ENCODE data around the gene ABHD11.

The ABHD11 gene

GRCh38 chr7:73768641-73769480 is 30.3 kb upstream of the ABHD11 start:
- Histone ChIP-seq H4K5ac (ENCODE audit: low read length) (no peak overlapping the region), H3K4me2 (ENCODE audit: low read length) (no peak overlapping the region), H3K9ac (ENCODE audit: low read length) (no peak overlapping the region), H3K27ac (ENCODE audit: low read depth, low read length) (no peak overlapping the region), H2BK5ac (ENCODE audit: low read length) (no peak overlapping the region), H3K27me3 (ENCODE audit: insufficient read depth, low read length, poor library complexity) (no peaks in the 10 kb centered on the region), H3K23ac (ENCODE audit: low read length) (no peak overlapping the region), H4K8ac (ENCODE audit: low read depth, low read length) (no peak overlapping the region), H3K4me3 (ENCODE audit: low read length) (no peak overlapping the region), H3K4me1 (ENCODE audit: control insufficient read depth, low read depth, low read length) (no peaks in the 10 kb centered on the region), H3K36me3 (ENCODE audit: control insufficient read depth, insufficient read depth, low read length) (no peaks in the 10 kb centered on the region), H3K56ac (ENCODE audit: low read length) (no peak overlapping the region), H3K18ac (ENCODE audit: low read length) (no peak overlapping the region), H2BK15ac (replicated peaks; ENCODE audit: low read depth) (no peak overlapping the region), H3K4ac (ENCODE audit: low read depth, low read length) (no peak overlapping the region), H2BK120ac (ENCODE audit: low read depth, low read length) (no peak overlapping the region), H3K79me2 (ENCODE audit: control insufficient read depth, insufficient read depth, low read length) (no peaks in the 10 kb centered on the region), H3K79me1 (ENCODE audit: low read length) (no peaks in the 10 kb centered on the region), H2AK5ac (ENCODE audit: low read length) (no peak overlapping the region)
- no peak for DNase-seq
- no CpG with 5 or more reads among the region's 53 CpGs for WGBS (ENCODE audit: extremely low coverage, insufficient coverage, low lambda C conversion rate)

- Histone ChIP-seq H2AK5ac (ENCODE audit: low read length) (no peak overlapping the region), H3K23ac (ENCODE audit: low read length) (no peak overlapping the region), H2BK15ac (replicated peaks; ENCODE audit: low read depth) (no peak overlapping the region), H3K79me2 (ENCODE audit: control insufficient read depth, insufficient read depth, low read length) (no peaks in the 10 kb centered on the region), H4K8ac (ENCODE audit: low read depth, low read length) (no peak overlapping the region), H3K36me3 (ENCODE audit: control insufficient read depth, insufficient read depth, low read length) (no peaks in the 10 kb centered on the region), H3K4me3 (ENCODE audit: low read length) (no peak overlapping the region), H3K27me3 (ENCODE audit: insufficient read depth, low read length, poor library complexity) (no peaks in the 10 kb centered on the region), H2BK5ac (ENCODE audit: low read length) (no peak overlapping the region), H4K5ac (ENCODE audit: low read length) (no peak overlapping the region), H3K4ac (ENCODE audit: low read depth, low read length) (no peak overlapping the region), H3K79me1 (ENCODE audit: low read length) (no peaks in the 10 kb centered on the region), H3K4me2 (ENCODE audit: low read length) (no peak overlapping the region), H3K9ac (ENCODE audit: low read length) (no peak overlapping the region), H3K56ac (ENCODE audit: low read length) (no peak overlapping the region), H2BK120ac (ENCODE audit: low read depth, low read length) (no peak overlapping the region), H3K18ac (ENCODE audit: low read length) (no peak overlapping the region), H3K27ac (ENCODE audit: low read depth, low read length) (no peak overlapping the region), H3K4me1 (ENCODE audit: control insufficient read depth, low read depth, low read length) (no peaks in the 10 kb centered on the region)
- no CpG with 5 or more reads among the region's 17 CpGs for WGBS (ENCODE audit: extremely low coverage, insufficient coverage, low lambda C conversion rate)
- DNase-seq, result no peak
Measured at GRCh38 chr7:73766556-73767229, 28.1 kb upstream of the ABHD11 start.

GRCh38 chr7:73762659-73762999 is 24.0 kb upstream of the ABHD11 start:
- Histone ChIP-seq H3K4ac (ENCODE audit: low read depth, low read length) (no peak overlapping the region), H3K4me1 (ENCODE audit: control insufficient read depth, low read depth, low read length) (no peaks in the 10 kb centered on the region), H3K27me3 (ENCODE audit: insufficient read depth, low read length, poor library complexity) (no peaks in the 10 kb centered on the region)

GRCh38 chr7:73761854-73762658 is 23.5 kb upstream of the ABHD11 start:
- Histone ChIP-seq H4K8ac (ENCODE audit: low read depth, low read length) (no peak overlapping the region), H4K5ac (ENCODE audit: low read length) (no peak overlapping the region), H3K27ac (ENCODE audit: low read depth, low read length) (no peak overlapping the region), H3K27me3 (ENCODE audit: insufficient read depth, low read length, poor library complexity) (no peaks in the 10 kb centered on the region), H3K23ac (ENCODE audit: low read length) (no peak overlapping the region), H2BK15ac (replicated peaks; ENCODE audit: low read depth) (no peak overlapping the region), H3K36me3 (ENCODE audit: control insufficient read depth, insufficient read depth, low read length) (no peaks in the 10 kb centered on the region), H2BK5ac (ENCODE audit: low read length) (no peak overlapping the region), H2AK5ac (ENCODE audit: low read length) (no peak overlapping the region), H3K79me2 (ENCODE audit: control insufficient read depth, insufficient read depth, low read length) (no peaks in the 10 kb centered on the region), H3K4me2 (ENCODE audit: low read length) (no peak overlapping the region), H3K79me1 (ENCODE audit: low read length) (no peaks in the 10 kb centered on the region), H3K4me3 (ENCODE audit: low read length) (no peak overlapping the region), H3K4ac (ENCODE audit: low read depth, low read length) (no peak overlapping the region), H3K56ac (ENCODE audit: low read length) (no peak overlapping the region), H3K18ac (ENCODE audit: low read length) (no peak overlapping the region), H3K4me1 (ENCODE audit: control insufficient read depth, low read depth, low read length) (no peaks in the 10 kb centered on the region), H3K9ac (ENCODE audit: low read length) (no peak overlapping the region), H2BK120ac (ENCODE audit: low read depth, low read length) (no peak overlapping the region)
- no CpG with 5 or more reads among the region's 8 CpGs for WGBS (ENCODE audit: extremely low coverage, insufficient coverage, low lambda C conversion rate)
- no peak for DNase-seq

More at GRCh38 chr7:73762659-73762999, 24.0 kb upstream of the ABHD11 start:
- Histone ChIP-seq H3K27ac (ENCODE audit: low read depth, low read length) (no peak overlapping the region), H3K23ac (ENCODE audit: low read length) (no peak overlapping the region), H4K8ac (ENCODE audit: low read depth, low read length) (no peak overlapping the region), H2BK5ac (ENCODE audit: low read length) (no peak overlapping the region), H3K4me3 (ENCODE audit: low read length) (no peak overlapping the region), H2BK15ac (replicated peaks; ENCODE audit: low read depth) (no peak overlapping the region), H3K79me2 (ENCODE audit: control insufficient read depth, insufficient read depth, low read length) (no peaks in the 10 kb centered on the region), H3K9ac (ENCODE audit: low read length) (no peak overlapping the region), H3K56ac (ENCODE audit: low read length) (no peak overlapping the region), H3K18ac (ENCODE audit: low read length) (no peak overlapping the region), H3K4me2 (ENCODE audit: low read length) (no peak overlapping the region), H2BK120ac (ENCODE audit: low read depth, low read length) (no peak overlapping the region), H3K36me3 (ENCODE audit: control insufficient read depth, insufficient read depth, low read length) (no peaks in the 10 kb centered on the region), H4K5ac (ENCODE audit: low read length) (no peak overlapping the region), H3K79me1 (ENCODE audit: low read length) (no peaks in the 10 kb centered on the region), H2AK5ac (ENCODE audit: low read length) (no peak overlapping the region)
- no CpG with 5 or more reads among the region's 1 CpG for WGBS (ENCODE audit: extremely low coverage, insufficient coverage, low lambda C conversion rate)
- DNase-seq, result no peak

- H3K4ac ChIP-seq (ENCODE audit: low read depth, low read length), result no peak overlapping the region
- H4K5ac ChIP-seq (ENCODE audit: low read length), result no peak overlapping the region
Measured at GRCh38 chr7:73758581-73759138, 20.1 kb upstream of the ABHD11 start.

More at GRCh38 chr7:73758581-73759138, 20.1 kb upstream of the ABHD11 start:
- DNase-seq, result no peak
- Histone ChIP-seq H3K18ac (ENCODE audit: low read length) (no peak overlapping the region), H3K4me2 (ENCODE audit: low read length) (no peak overlapping the region), H3K9ac (ENCODE audit: low read length) (no peak overlapping the region), H2BK5ac (ENCODE audit: low read length) (no peak overlapping the region), H2BK15ac (replicated peaks; ENCODE audit: low read depth) (no peak overlapping the region), H3K56ac (ENCODE audit: low read length) (no peak overlapping the region), H2AK5ac (ENCODE audit: low read length) (no peak overlapping the region), H4K8ac (ENCODE audit: low read depth, low read length) (no peak overlapping the region), H3K36me3 (ENCODE audit: control insufficient read depth, insufficient read depth, low read length) (no peaks in the 10 kb centered on the region), H3K79me2 (ENCODE audit: control insufficient read depth, insufficient read depth, low read length) (no peaks in the 10 kb centered on the region), H3K27me3 (ENCODE audit: insufficient read depth, low read length, poor library complexity) (no peaks in the 10 kb centered on the region), H3K27ac (ENCODE audit: low read depth, low read length) (no peak overlapping the region), H3K79me1 (ENCODE audit: low read length) (no peaks in the 10 kb centered on the region), H3K23ac (ENCODE audit: low read length) (no peak overlapping the region), H3K4me3 (ENCODE audit: low read length) (no peak overlapping the region), H2BK120ac (ENCODE audit: low read depth, low read length) (no peak overlapping the region), H3K4me1 (ENCODE audit: control insufficient read depth, low read depth, low read length) (no peaks in the 10 kb centered on the region)
- WGBS (ENCODE audit: extremely low coverage, insufficient coverage, low lambda C conversion rate), result no CpG with 5 or more reads among the region's 7 CpGs

All from mesendoderm (in vitro differentiated cells).